ENCODE results near the gene RIC8A. TPM values are rescaled to one million over a fixed set of nuclear protein-coding genes. Genes with fewer than 3 reads are reported as not detected.
"Not testable (repeated sequence)": the region's sequence is repeated elsewhere in the genome, so short reads cannot be mapped to it uniquely, and the experiment has no call there.

RIC8A gene
- total RNA-seq, 1 donor from 2014 or later: 157 TPM

DNA sequence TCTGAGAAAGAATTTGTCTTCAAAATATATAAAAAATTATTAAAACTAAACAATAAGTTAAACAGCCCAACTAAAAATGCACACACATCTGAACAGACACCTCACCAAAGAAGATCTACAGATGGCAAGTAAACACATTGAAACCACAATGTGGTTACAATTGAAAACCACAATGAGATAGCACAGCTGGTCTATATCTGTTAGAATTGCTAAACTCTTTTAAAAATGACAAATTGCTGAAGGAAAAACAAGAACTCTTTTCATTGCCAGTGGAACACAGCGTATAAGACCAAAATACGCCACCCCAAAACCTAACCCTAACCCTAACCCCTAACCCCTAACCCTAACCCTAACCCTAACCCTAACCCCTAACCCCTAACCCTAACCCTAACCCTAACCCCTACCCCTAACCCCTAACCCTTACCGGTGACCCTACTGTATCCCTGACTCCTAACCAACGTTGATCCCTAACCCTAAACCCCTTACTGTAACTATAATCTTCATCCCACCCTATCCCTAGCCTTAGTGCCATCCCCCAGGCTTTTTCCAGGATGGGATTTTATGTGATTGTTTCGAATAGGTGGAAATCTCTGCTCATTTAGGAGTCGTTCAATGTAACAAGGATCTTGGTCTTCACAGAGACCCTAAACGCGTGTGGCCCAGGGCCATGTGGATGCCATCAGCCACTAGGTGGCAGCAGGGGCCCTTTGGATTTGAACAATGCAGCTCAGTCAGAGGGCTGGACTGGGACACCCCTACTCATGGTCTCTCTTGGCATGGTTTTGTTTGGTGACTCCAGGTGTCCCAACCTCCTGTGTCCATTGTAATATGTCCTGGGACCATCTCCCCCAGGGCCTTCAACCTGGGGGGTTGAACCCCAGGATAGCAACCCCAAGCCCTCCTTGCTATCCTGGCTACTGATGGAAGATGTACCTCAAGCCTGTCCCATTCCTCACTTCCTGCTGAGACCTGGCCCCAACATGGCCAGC is 15.7 kb upstream of the RIC8A start:
- H4K20me1 ChIP-seq (ENCODE audit: insufficient read depth, low read length); H3K36me3 Mint-ChIP-seq (ENCODE audit: low read depth, unreplicated experiment); H3K27ac ChIP-seq (ENCODE audit: low read depth, low read length); H3K9me3 ChIP-seq (ENCODE audit: insufficient read depth, low read depth, low read length); H3K4me1 Mint-ChIP-seq (ENCODE audit: low read depth, unreplicated experiment); H3K9ac ChIP-seq (ENCODE audit: low read length); H3K27me3 ChIP-seq (ENCODE audit: insufficient read depth, low read length); H3K4me3 Mint-ChIP-seq (ENCODE audit: unreplicated experiment); H3K9me3 Mint-ChIP-seq (ENCODE audit: unreplicated experiment); H3K79me2 ChIP-seq (ENCODE audit: insufficient read depth, low read length); H3K4me1 ChIP-seq (ENCODE audit: insufficient read depth, low read length); H3K4me2 ChIP-seq (ENCODE audit: low read length); DNase-seq (ENCODE audit: low read depth); H2AFZ ChIP-seq (ENCODE audit: low read depth, low read length); H3K27me3 Mint-ChIP-seq (ENCODE audit: low read depth, unreplicated experiment); H3K4me3 ChIP-seq (ENCODE audit: insufficient read depth, low read depth, low read length); H3K36me3 ChIP-seq (ENCODE audit: insufficient read depth, low read length): not testable (repeated sequence)
- TF ChIP-seq, protein P1, sequence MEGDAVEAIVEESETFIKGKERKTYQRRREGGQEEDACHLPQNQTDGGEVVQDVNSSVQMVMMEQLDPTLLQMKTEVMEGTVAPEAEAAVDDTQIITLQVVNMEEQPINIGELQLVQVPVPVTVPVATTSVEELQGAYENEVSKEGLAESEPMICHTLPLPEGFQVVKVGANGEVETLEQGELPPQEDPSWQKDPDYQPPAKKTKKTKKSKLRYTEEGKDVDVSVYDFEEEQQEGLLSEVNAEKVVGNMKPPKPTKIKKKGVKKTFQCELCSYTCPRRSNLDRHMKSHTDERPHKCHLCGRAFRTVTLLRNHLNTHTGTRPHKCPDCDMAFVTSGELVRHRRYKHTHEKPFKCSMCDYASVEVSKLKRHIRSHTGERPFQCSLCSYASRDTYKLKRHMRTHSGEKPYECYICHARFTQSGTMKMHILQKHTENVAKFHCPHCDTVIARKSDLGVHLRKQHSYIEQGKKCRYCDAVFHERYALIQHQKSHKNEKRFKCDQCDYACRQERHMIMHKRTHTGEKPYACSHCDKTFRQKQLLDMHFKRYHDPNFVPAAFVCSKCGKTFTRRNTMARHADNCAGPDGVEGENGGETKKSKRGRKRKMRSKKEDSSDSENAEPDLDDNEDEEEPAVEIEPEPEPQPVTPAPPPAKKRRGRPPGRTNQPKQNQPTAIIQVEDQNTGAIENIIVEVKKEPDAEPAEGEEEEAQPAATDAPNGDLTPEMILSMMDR (IDR thresholded peaks at IDR 0.05; ENCODE audit: insufficient read depth, low read depth, low read length): peak; percentile 12
- peak; percentile 89 for FAIRE-seq
- H3K27ac Mint-ChIP-seq (ENCODE audit: unreplicated experiment): peak overlapping the region; percentile 58

DNA sequence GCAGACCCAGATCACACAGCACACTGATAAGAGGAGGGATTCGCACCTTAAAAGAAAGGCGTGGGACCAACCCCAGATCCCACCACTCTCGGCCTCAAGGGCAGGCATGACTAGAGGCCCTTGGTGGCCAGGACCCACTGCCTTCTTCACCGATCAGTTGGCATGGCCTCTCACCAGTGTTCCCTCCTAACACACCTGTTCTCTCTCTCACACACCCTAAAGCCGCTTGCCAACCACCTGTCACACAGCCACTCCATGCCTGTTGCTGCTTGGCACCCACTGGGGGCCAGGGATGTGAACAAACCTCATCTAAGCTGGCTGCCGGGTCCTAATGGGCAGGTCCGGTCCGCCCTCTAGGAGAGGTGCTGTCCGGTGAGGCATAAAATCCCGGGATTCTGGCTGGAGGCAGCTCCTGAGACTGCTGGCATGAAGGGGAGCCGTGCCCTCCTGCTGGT is 14.8 kb upstream of the RIC8A start, which contains the start of gene SCGB1C1:
Gene SCGB1C1, plus strand, starts transcription at position 405 of the 455 bp plus-strand sequence. Its CDS starts 22 bp downstream, at position 427.
- H3K4me2 ChIP-seq (ENCODE audit: low read length); H2AFZ ChIP-seq (ENCODE audit: low read depth, low read length); FAIRE-seq: not testable (repeated sequence)

DNA sequence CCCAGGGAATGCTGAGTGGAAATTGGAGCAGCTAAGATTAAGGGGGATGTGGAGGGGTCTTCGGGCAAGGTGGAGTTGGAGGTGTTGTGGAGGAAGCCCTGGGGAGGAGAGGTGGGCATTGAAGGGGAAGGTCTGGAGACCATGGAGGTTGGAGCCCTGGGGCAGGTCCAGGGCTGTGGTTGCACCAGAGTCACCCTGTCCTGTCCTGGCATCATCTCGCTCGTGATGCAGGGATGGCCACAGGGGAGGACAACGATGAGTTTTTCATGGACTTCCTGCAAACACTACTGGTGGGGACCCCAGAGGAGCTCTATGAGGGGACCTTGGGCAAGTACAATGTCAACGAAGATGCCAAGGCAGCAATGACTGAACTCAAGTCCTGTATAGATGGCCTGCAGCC is 14.0 kb upstream of the RIC8A start:
- not testable (repeated sequence) for H3K36me3 ChIP-seq (ENCODE audit: insufficient read depth, low read length); H3K27me3 Mint-ChIP-seq (ENCODE audit: low read depth, unreplicated experiment); H3K27me3 ChIP-seq (ENCODE audit: insufficient read depth, low read length); H4K20me1 ChIP-seq (ENCODE audit: insufficient read depth, low read length); H3K9ac ChIP-seq (ENCODE audit: low read length); DNase-seq (ENCODE audit: low read depth); H3K79me2 ChIP-seq (ENCODE audit: insufficient read depth, low read length); H3K27ac ChIP-seq (ENCODE audit: low read depth, low read length); H3K4me3 ChIP-seq (ENCODE audit: insufficient read depth, low read depth, low read length); H3K9me3 Mint-ChIP-seq (ENCODE audit: unreplicated experiment); FAIRE-seq; H3K4me2 ChIP-seq (ENCODE audit: low read length); H3K36me3 Mint-ChIP-seq (ENCODE audit: low read depth, unreplicated experiment); H3K4me1 Mint-ChIP-seq (ENCODE audit: low read depth, unreplicated experiment); H3K4me1 ChIP-seq (ENCODE audit: insufficient read depth, low read length); H3K27ac Mint-ChIP-seq (ENCODE audit: unreplicated experiment); H3K4me3 Mint-ChIP-seq (ENCODE audit: unreplicated experiment); H3K9me3 ChIP-seq (ENCODE audit: insufficient read depth, low read depth, low read length); H2AFZ ChIP-seq (ENCODE audit: low read depth, low read length)

More for the DNA sequence above, 14.8 kb upstream of the RIC8A start, which contains the start of gene SCGB1C1:
- H3K36me3 ChIP-seq (ENCODE audit: insufficient read depth, low read length); H3K27me3 ChIP-seq (ENCODE audit: insufficient read depth, low read length); H3K36me3 Mint-ChIP-seq (ENCODE audit: low read depth, unreplicated experiment); H3K4me3 Mint-ChIP-seq (ENCODE audit: unreplicated experiment); H3K4me1 ChIP-seq (ENCODE audit: insufficient read depth, low read length); H3K4me1 Mint-ChIP-seq (ENCODE audit: low read depth, unreplicated experiment); H3K27me3 Mint-ChIP-seq (ENCODE audit: low read depth, unreplicated experiment); H4K20me1 ChIP-seq (ENCODE audit: insufficient read depth, low read length); H3K4me3 ChIP-seq (ENCODE audit: insufficient read depth, low read depth, low read length); H3K79me2 ChIP-seq (ENCODE audit: insufficient read depth, low read length); H3K9ac ChIP-seq (ENCODE audit: low read length); H3K9me3 ChIP-seq (ENCODE audit: insufficient read depth, low read depth, low read length); H3K27ac ChIP-seq (ENCODE audit: low read depth, low read length); DNase-seq (ENCODE audit: low read depth); H3K9me3 Mint-ChIP-seq (ENCODE audit: unreplicated experiment): not testable (repeated sequence)
- H3K27ac Mint-ChIP-seq (ENCODE audit: unreplicated experiment): peak within 1 kb of the TSS; percentile 58
